IMR-90 (cell line): ENCODE measurements around the gene HSPA6. TPM values are rescaled to one million over a fixed set of nuclear protein-coding genes. Genes with fewer than 3 reads are reported as not detected.

Source experiments
- ATAC-seq: fragments of 200-7000 bp; cut with Tn5 transposase; 2 replicates; pipeline ENCODE4 v1.9.1; 2020; ENCODE audit warnings: low read depth, mild to moderate bottlenecking, moderate library complexity
- BruUV-seq: library from RNA; stranded (reverse); fragments of 400-500 nt; replicated peaks from 2 replicates; lab custom pipeline; 2021; lab: Mats Ljungman, UMichigan
- CTCF ChIA-PET: fragments of 300-600 bp; formaldehyde crosslinking; extraction: SDS; loops from one replicate; lab custom pipeline; 2021; ENCODE audit warnings: antibody characterized with exemption; lab: Yijun Ruan, JAX
- POLR2A ChIA-PET: fragments of 300-600 bp; sonication (Branson Sonifier 250); formaldehyde crosslinking; loops from one replicate; lab custom pipeline; 2022; ENCODE audit warnings: antibody characterized with exemption; ENCODE audit not compliant: unreplicated experiment; lab: Charles Lee
- DNase-seq: peaks from one replicate; pipeline ENCODE4 v3.0.0; 2013
- H2AFZ ChIP-seq: replicated peaks from 2 replicates; pipeline ENCODE3; 2013; ENCODE audit warnings: low read length, mild to moderate bottlenecking; ENCODE audit not compliant: poor library complexity
- H2AK5ac ChIP-seq: 2 replicates; pipeline ENCODE4 v1.6.1; 2013; ENCODE audit warnings: low read depth, low read length, inconsistent platforms
- H2AK9ac ChIP-seq: replicated peaks from 2 replicates; pipeline ENCODE3; 2013; ENCODE audit warnings: mild to moderate bottlenecking, low read depth, low read length, moderate library complexity; ENCODE audit not compliant: poor library complexity
- H2BK120ac ChIP-seq: 2 replicates; pipeline ENCODE4 v1.6.1; 2013; ENCODE audit warnings: low read depth, low read length, inconsistent platforms
- H2BK15ac ChIP-seq: 3 replicates; pipeline ENCODE4 v1.6.1; 2013; ENCODE audit warnings: low read depth, low read length, inconsistent platforms
- H2BK20ac ChIP-seq: 2 replicates; pipeline ENCODE4 v1.6.1; 2013; ENCODE audit warnings: low read depth, mild to moderate bottlenecking, inconsistent platforms, low read length, moderate library complexity
- H2BK5ac ChIP-seq: 2 replicates; pipeline ENCODE4 v1.6.1; 2013; ENCODE audit warnings: mild to moderate bottlenecking, low read depth, low read length, inconsistent platforms; ENCODE audit not compliant: poor library complexity, severe bottlenecking
- H3K14ac ChIP-seq: replicated peaks from 2 replicates; pipeline ENCODE4 v1.6.1; 2013; ENCODE audit warnings: low read depth, low read length, inconsistent platforms
- H3K18ac ChIP-seq: 2 replicates; pipeline ENCODE4 v1.6.1; 2013; ENCODE audit warnings: low read depth, low read length, control low read depth
- H3K23ac ChIP-seq: 2 replicates; pipeline ENCODE4 v1.6.1; 2013; ENCODE audit warnings: low read depth, low read length, inconsistent platforms
- H3K27ac ChIP-seq: 2 replicates; pipeline ENCODE4 v1.5.1; 2013; ENCODE audit warnings: mild to moderate bottlenecking, control low read depth, low read length; ENCODE audit not compliant: insufficient read depth
- H3K27me3 ChIP-seq: 2 replicates; pipeline ENCODE4 v1.6.1; 2013; ENCODE audit warnings: low read length; ENCODE audit not compliant: control insufficient read depth, insufficient read depth
- H3K36me3 ChIP-seq: 2 replicates; pipeline ENCODE4 v1.6.1; 2013; ENCODE audit warnings: low read length, mixed read lengths; ENCODE audit not compliant: control insufficient read depth, insufficient read depth
- H3K4ac ChIP-seq: 2 replicates; pipeline ENCODE4 v1.6.1; 2013; ENCODE audit warnings: low read depth, low read length, inconsistent platforms
- H3K4me1 ChIP-seq: 2 replicates; pipeline ENCODE4 v1.6.1; 2013; ENCODE audit warnings: low read length, mixed read lengths; ENCODE audit not compliant: control insufficient read depth, insufficient read depth
- H3K4me2 ChIP-seq: 2 replicates; pipeline ENCODE4 v1.6.1; 2013; ENCODE audit warnings: low read depth, mild to moderate bottlenecking, control low read depth, low read length, moderate library complexity
- H3K4me3 ChIP-seq: 2 replicates; pipeline ENCODE4 v1.5.1; 2013; ENCODE audit warnings: low read depth, mild to moderate bottlenecking, control low read depth, low read length, moderate library complexity; ENCODE audit not compliant: insufficient read depth
- H3K56ac ChIP-seq: 2 replicates; pipeline ENCODE4 v1.6.1; 2013; ENCODE audit warnings: low read length, inconsistent platforms; ENCODE audit not compliant: insufficient read depth; ENCODE audit errors: extremely low read depth
- H3K79me1 ChIP-seq, 2 experiments: 2 replicates each; pipeline ENCODE4 v1.6.1; 2013; ENCODE audit warnings: low read length in 2 of 2, inconsistent platforms in 1 of 2, low read depth in 1 of 2
- H3K9ac ChIP-seq: 2 replicates; pipeline ENCODE4 v1.6.1; 2013; ENCODE audit warnings: low read depth, low read length, control low read depth
- H3K9me1 ChIP-seq: 2 replicates; pipeline ENCODE4 v1.6.1; 2013; ENCODE audit warnings: low read length, inconsistent platforms; ENCODE audit not compliant: insufficient read depth
- H3K9me3 ChIP-seq: 2 replicates; pipeline ENCODE4 v1.6.1; 2013; ENCODE audit warnings: low read length; ENCODE audit not compliant: control insufficient read depth, insufficient read depth
- H4K20me1 ChIP-seq: 2 replicates; pipeline ENCODE4 v1.6.1; 2013; ENCODE audit warnings: low read length, inconsistent platforms; ENCODE audit not compliant: insufficient read depth
- H4K5ac ChIP-seq: 2 replicates; pipeline ENCODE4 v1.6.1; 2013; ENCODE audit warnings: mild to moderate bottlenecking, low read depth, low read length, control low read depth
- H4K8ac ChIP-seq, 2 experiments: 2 replicates each; pipeline ENCODE4 v1.6.1; 2013; ENCODE audit warnings: low read depth in 2 of 2, low read length in 2 of 2, control low read depth in 1 of 2, inconsistent platforms in 1 of 2
- H4K91ac ChIP-seq: 2 replicates; pipeline ENCODE4 v1.6.1; 2013; ENCODE audit warnings: low read depth, low read length, inconsistent platforms; ENCODE audit not compliant: insufficient read depth
- FOS ChIP-seq: fragments of 150-350 bp; IDR thresholded peaks from 2 replicates; pipeline ENCODE4 v1.6.1; 2016; ENCODE audit warnings: low read depth, low read length
- MAFK ChIP-seq: IDR thresholded peaks from 2 replicates; pipeline ENCODE4 v1.6.1; 2012; ENCODE audit warnings: low read depth, low read length, improper control_type of control experiment
- MXI1 ChIP-seq: IDR thresholded peaks from 2 replicates; pipeline ENCODE4 v1.6.1; 2012; ENCODE audit warnings: low read depth, mild to moderate bottlenecking, low read length, moderate library complexity, borderline replicate concordance
- POLR2A ChIP-seq: IDR thresholded peaks from 2 replicates; pipeline ENCODE4 v1.6.1; 2012; ENCODE audit warnings: mild to moderate bottlenecking, low read depth, low read length
- WGBS, 2 experiments: methylation state at CpG; one replicate each; pipeline versions ENCODE4 v1.1.5 to v1.1.7; 2013; ENCODE audit warnings: missing lambda C conversion rate in 2 of 2; ENCODE audit not compliant: insufficient read length in 1 of 2; ENCODE audit errors: extremely low coverage in 2 of 2; 5-methylcytosine and 5-hydroxymethylcytosine counted together
- dilution Hi-C: fragments of 300-500 bp; cut with HindIII; formaldehyde crosslinking; loops from one replicate; pipeline ENCODE4 v1.14.3; 2018; ENCODE audit warnings: low sequenced_read_pairs; ENCODE audit not compliant: unreplicated experiment
- in situ Hi-C: fragments of 300-500 bp; cut with MboI; formaldehyde crosslinking; loops from 3 replicates; pipeline ENCODE4 v1.14.3; 2019; ENCODE audit warnings: low sequenced_read_pairs, inconsistent platforms, mixed read lengths
- intact Hi-C: fragments of 100-400 bp; cut with micrococcal nuclease; formaldehyde crosslinking; loops from 2 replicates; pipeline ENCODE4 v1.10.0; 2022
- polyA plus RNA-seq, 3 experiments: library from polyadenylated mRNA; depleted of rRNA; stranded (reverse); fragments of >200 nt; gene quantifications; 2 replicates each; pipeline ENCODE4 v1.2.3, GENCODE V29; 2012; ENCODE audit warnings: low replicate concordance in 1 of 3
- total RNA-seq: library from RNA; depleted of rRNA; stranded (reverse); fragments of >200 nt; gene quantifications from 2 replicates; pipeline ENCODE4 v1.2.3, GENCODE V29; 2012
- TF ChIP-seq, protein P1 (sequence below): fragments of 150-350 bp; IDR thresholded peaks from 2 replicates; pipeline ENCODE4 v1.6.1; 2017; ENCODE audit warnings: mild to moderate bottlenecking, antibody characterized with exemption, low read length, low read depth
- TF ChIP-seq, protein P2 (sequence below): conservative IDR thresholded peaks from 2 replicates; pipeline ENCODE4 v1.5.1; 2012; ENCODE audit warnings: mild to moderate bottlenecking, low read depth, low read length, improper control_type of control experiment

The HSPA6 gene
- total and polyA plus RNA-seq, 2 of the 4 experiments (the other 2 are of a cell fraction), result 0.54 to 0.67 TPM

DNA sequence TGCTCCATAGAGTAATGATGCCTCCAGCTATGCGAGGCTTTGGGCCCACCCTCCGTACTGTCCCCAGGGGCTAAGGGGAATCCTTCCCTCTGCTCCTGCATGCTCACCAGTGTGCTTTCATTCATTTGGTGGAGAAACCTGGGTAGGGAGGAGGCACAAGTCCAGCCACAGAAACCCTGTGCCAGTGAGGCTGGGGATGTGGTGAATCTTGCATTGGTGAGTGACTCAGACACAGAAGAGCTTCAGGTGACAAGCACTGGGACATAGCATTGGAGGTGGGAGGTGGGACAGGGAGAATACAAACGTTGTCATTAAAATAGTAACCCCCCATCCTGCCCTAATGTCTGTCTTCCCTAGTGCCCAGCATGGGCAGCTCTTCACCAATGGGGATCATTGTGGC is 13.9 kb upstream of the HSPA6 start:
- in situ Hi-C loops (no loop called here), dilution Hi-C loops (no loop called here), intact Hi-C loops (no loop called here)
- H3K4me2 ChIP-seq, result no peak overlapping the region
- no peak overlapping the region for H4K8ac ChIP-seq
- peaks cover 13% of the 10 kb centered on the region for H3K4me1 ChIP-seq
- BruUV-seq, result no TSS peak
- no peak overlapping the region for H4K91ac ChIP-seq
- H2AFZ ChIP-seq, result no peak overlapping the region
- no peaks in the 10 kb centered on the region for H3K79me1 ChIP-seq
- H3K4ac ChIP-seq, result no peak overlapping the region
- 0 out of 2 replicates have a peak, but pooled peaks cover 5% of the 10 kb centered on the region for H3K9me1 ChIP-seq
- H4K20me1 ChIP-seq, result no peaks in the 10 kb centered on the region
- H3K23ac ChIP-seq, result no peak overlapping the region
- H4K5ac ChIP-seq, result no peak overlapping the region
- H3K18ac ChIP-seq, result no peak overlapping the region
- no peak overlapping the region for H3K56ac ChIP-seq
- no peaks in the 10 kb centered on the region for H3K36me3 ChIP-seq
- no peak overlapping the region for H2AK9ac ChIP-seq
- no CpG with 5 or more reads among the region's 3 CpGs for WGBS, 2 experiments
- H3K4me3 ChIP-seq, result no peak overlapping the region
- H3K9me3 ChIP-seq, result no peaks in the 10 kb centered on the region
- H2BK15ac ChIP-seq, result no peak overlapping the region
- H3K9ac ChIP-seq, result no peak overlapping the region
- no peak overlapping the region for H2BK5ac ChIP-seq
- no peak overlapping the region for H2BK120ac ChIP-seq
- H2AK5ac ChIP-seq, result no peak overlapping the region
- ATAC-seq (no peak), DNase-seq (no peak)
- no peak overlapping the region for H3K14ac ChIP-seq
- H3K27me3 ChIP-seq, result no peaks in the 10 kb centered on the region
- ChIA-PET POLR2A (no interaction called here), CTCF (no interaction called here)
- no peak overlapping the region for H3K27ac ChIP-seq
- H2BK20ac ChIP-seq, result no peak overlapping the region
- TF ChIP-seq, protein P1, sequence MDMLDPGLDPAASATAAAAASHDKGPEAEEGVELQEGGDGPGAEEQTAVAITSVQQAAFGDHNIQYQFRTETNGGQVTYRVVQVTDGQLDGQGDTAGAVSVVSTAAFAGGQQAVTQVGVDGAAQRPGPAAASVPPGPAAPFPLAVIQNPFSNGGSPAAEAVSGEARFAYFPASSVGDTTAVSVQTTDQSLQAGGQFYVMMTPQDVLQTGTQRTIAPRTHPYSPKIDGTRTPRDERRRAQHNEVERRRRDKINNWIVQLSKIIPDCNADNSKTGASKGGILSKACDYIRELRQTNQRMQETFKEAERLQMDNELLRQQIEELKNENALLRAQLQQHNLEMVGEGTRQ, result no peak
- TF ChIP-seq MAFK, result no peak
- TF ChIP-seq FOS, result no peak
- TF ChIP-seq MXI1, result no peak
- TF ChIP-seq, protein P2, sequence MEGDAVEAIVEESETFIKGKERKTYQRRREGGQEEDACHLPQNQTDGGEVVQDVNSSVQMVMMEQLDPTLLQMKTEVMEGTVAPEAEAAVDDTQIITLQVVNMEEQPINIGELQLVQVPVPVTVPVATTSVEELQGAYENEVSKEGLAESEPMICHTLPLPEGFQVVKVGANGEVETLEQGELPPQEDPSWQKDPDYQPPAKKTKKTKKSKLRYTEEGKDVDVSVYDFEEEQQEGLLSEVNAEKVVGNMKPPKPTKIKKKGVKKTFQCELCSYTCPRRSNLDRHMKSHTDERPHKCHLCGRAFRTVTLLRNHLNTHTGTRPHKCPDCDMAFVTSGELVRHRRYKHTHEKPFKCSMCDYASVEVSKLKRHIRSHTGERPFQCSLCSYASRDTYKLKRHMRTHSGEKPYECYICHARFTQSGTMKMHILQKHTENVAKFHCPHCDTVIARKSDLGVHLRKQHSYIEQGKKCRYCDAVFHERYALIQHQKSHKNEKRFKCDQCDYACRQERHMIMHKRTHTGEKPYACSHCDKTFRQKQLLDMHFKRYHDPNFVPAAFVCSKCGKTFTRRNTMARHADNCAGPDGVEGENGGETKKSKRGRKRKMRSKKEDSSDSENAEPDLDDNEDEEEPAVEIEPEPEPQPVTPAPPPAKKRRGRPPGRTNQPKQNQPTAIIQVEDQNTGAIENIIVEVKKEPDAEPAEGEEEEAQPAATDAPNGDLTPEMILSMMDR, result no peak
- no peak for TF ChIP-seq POLR2A
